ENCODE measurements around the gene AKAP13. TPM values are rescaled to one million over a fixed set of nuclear protein-coding genes. Genes with fewer than 3 reads are reported as not detected.
"Not testable (repeated sequence)": the region's sequence is repeated elsewhere in the genome, so short reads cannot be mapped to it uniquely, and the experiment has no call there.

The AKAP13 gene
- polyA plus RNA-seq, 2 donors = 27.6 to 35.7 TPM

DNA sequence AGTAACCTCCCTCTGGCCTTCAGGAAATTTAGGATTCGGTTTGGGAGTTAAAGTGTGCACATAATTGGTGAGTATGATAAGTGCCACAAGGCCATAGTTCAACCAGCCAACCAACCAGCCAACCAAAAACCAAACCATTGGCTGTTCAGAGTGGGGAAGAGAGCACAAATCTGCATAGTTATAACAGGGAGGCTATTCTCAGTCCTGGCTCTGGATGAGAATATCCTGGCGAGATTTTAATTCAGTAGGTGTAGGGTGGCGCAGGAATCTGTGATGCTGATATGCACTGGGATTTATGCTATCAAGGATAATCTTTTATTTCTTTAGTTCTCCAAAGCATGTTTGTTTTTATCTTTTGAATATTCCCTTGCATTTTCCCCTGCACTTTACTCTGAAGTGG is 49.1 kb downstream of the AKAP13 start:
- Histone ChIP-seq H3K4me3 (ENCODE audit: low read depth in 1 of 2, low read length in 2 of 2) (no peak overlapping the region), H3K4me1 (ENCODE audit: control insufficient read depth in 2 of 2, insufficient read depth in 2 of 2, low read length in 1 of 2) (no peaks in the 10 kb centered on the region), H3K27me3 (ENCODE audit: control insufficient read depth in 1 of 2, insufficient read depth in 2 of 2, low read length in 2 of 2) (no peaks in the 10 kb centered on the region), H3K9me3 (ENCODE audit: control insufficient read depth in 2 of 2, insufficient read depth in 1 of 2, low read depth in 1 of 2, low read length in 1 of 2) (no peaks in the 10 kb centered on the region), H3K27ac (ENCODE audit: low read depth in 2 of 2, low read length in 1 of 2) (no peak overlapping the region), H3K36me3 (ENCODE audit: control insufficient read depth in 2 of 2, insufficient read depth in 2 of 2, low read length in 1 of 2) (no peaks in the 10 kb centered on the region)
- whole genome bisulfite sequencing, 2 donors = 92 to 99% methylated on average over 3 of the region's 3 CpGs

DNA sequence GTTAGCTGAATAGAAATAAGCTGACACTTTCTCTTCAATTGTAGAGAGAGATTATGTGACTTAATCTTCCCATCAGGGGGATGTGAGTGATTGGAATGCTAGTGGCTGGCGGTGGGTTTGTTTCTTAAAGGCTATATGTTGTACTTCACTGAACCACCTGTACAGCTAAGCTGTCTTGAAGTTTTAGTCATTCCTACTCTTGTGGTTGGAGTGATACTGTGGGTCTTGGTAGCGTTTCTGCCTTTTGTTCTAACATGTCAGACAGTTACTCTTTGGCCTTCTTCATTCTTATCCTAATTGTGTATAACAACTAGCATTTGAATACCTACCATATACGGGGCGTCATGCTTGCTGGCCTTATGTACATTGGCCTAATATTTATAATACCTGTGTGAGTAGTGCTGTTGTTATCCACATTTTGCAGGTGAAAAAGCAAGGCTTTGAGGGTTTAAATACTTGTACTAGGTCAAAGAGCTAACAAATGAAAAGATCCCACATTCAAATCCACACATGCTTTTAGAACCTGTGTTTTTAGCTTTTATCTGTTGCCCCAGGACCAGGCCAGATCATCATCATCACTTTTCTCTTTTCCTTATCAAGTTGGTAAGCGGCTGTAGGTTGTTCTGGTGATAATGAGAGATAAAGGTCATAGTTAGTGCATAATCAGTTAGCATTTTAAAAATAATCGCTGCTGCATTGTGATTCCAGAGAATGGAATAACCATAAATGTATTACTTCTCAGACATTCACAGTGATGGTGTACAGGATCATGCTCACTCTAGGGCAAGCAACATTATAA is 50.2 kb downstream of the AKAP13 start:
- H3K27ac ChIP-seq (ENCODE audit: low read depth in 2 of 2, low read length in 1 of 2) = no peak overlapping the region
- no peaks in the 10 kb centered on the region for H3K27me3 ChIP-seq (ENCODE audit: control insufficient read depth in 1 of 2, insufficient read depth in 2 of 2, low read length in 2 of 2)
- no peak overlapping the region for H3K4me3 ChIP-seq (ENCODE audit: low read depth in 1 of 2, low read length in 2 of 2)
- no peaks in the 10 kb centered on the region for H3K9me3 ChIP-seq (ENCODE audit: control insufficient read depth in 2 of 2, insufficient read depth in 1 of 2, low read depth in 1 of 2, low read length in 1 of 2)
- no peaks in the 10 kb centered on the region for H3K4me1 ChIP-seq (ENCODE audit: control insufficient read depth in 2 of 2, insufficient read depth in 2 of 2, low read length in 1 of 2)
- 85 to 88% methylated on average over 6 of the region's 6 CpGs for WGBS, 2 donors
- no peaks in the 10 kb centered on the region for H3K36me3 ChIP-seq (ENCODE audit: control insufficient read depth in 2 of 2, insufficient read depth in 2 of 2, low read length in 1 of 2)

DNA sequence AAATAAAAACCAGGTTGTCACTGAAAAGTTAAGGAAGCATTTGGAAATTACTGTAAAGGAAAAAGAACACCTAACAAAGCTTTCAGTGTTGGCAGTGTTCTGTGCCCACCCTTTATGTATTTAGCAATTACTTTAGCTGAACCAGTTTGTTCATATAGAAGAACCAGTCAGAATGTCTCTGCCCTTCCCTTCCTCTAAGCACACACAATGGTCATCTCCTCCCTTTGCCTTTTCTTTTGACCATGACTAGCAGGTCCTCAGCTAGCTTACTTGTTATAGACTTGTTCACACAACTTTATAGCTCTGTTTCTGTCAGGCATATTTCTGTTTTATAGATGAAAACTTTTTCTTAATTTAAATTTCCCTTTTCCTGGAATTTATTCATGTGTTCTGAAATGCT is 59.6 kb downstream of the AKAP13 start:
- Histone ChIP-seq H3K9me3 (ENCODE audit: control insufficient read depth in 2 of 2, insufficient read depth in 1 of 2, low read depth in 1 of 2, low read length in 1 of 2) (no peaks in the 10 kb centered on the region), H3K36me3 (ENCODE audit: control insufficient read depth in 2 of 2, insufficient read depth in 2 of 2, low read length in 1 of 2) (no peaks in the 10 kb centered on the region), H3K4me1 (ENCODE audit: control insufficient read depth in 2 of 2, insufficient read depth in 2 of 2, low read length in 1 of 2) (no peaks in the 10 kb centered on the region), H3K27ac (ENCODE audit: low read depth in 2 of 2, low read length in 1 of 2) (no peak overlapping the region), H3K4me3 (ENCODE audit: low read depth in 1 of 2, low read length in 2 of 2) (no peak overlapping the region), H3K27me3 (ENCODE audit: control insufficient read depth in 1 of 2, insufficient read depth in 2 of 2, low read length in 2 of 2) (no peaks in the 10 kb centered on the region)

DNA sequence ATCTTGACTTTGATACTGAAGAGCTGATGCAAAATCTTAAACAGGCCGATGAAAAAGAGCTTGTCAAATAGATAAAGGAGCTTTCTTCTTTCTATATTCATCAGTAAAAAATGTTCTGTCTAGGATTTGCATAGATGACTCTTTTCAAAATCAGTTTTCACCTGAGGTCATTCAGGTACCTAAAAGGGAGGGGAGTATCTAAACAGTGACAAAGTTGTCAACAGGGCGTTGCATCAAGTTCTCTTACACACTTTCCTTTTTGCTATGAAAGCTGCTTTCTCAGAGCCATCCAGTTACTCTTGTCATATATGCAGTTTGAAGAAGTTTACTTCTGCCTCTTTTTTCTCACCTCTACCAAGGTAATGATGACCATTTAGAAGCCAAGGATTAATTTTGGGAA is 60.0 kb downstream of the AKAP13 start:
- Histone ChIP-seq H3K4me1 (ENCODE audit: control insufficient read depth in 2 of 2, insufficient read depth in 2 of 2, low read length in 1 of 2) (no peaks in the 10 kb centered on the region), H3K36me3 (ENCODE audit: control insufficient read depth in 2 of 2, insufficient read depth in 2 of 2, low read length in 1 of 2) (no peaks in the 10 kb centered on the region), H3K27me3 (ENCODE audit: control insufficient read depth in 1 of 2, insufficient read depth in 2 of 2, low read length in 2 of 2) (no peaks in the 10 kb centered on the region), H3K27ac (ENCODE audit: low read depth in 2 of 2, low read length in 1 of 2) (no peak overlapping the region), H3K4me3 (ENCODE audit: low read depth in 1 of 2, low read length in 2 of 2) (no peak overlapping the region), H3K9me3 (ENCODE audit: control insufficient read depth in 2 of 2, insufficient read depth in 1 of 2, low read depth in 1 of 2, low read length in 1 of 2) (no peaks in the 10 kb centered on the region)
- 64 to 67% methylated on average over 2 of the region's 2 CpGs for WGBS, 2 donors

DNA sequence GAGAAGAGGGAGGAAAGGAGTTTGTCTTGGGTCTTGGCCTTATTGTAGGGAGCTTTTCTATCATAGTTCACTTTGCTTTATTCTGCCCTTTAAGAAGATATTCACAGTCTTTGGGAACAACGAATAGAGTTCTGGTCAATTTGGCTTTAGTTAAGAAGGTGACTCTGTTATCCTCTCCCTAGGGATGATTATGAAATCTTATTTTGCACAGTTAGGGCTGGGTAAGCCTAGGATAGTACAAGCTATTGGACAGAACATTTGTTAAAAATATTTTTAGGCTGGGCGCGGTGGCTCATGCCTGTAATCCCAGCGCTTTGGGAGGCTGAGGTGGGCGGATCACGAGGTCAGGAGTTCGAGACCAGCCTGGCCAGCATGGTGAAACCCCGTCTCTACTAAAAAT is 61.5 kb downstream of the AKAP13 start:
- H3K4me3 ChIP-seq (ENCODE audit: low read depth in 1 of 2, low read length in 2 of 2); H3K4me1 ChIP-seq (ENCODE audit: control insufficient read depth in 2 of 2, insufficient read depth in 2 of 2, low read length in 1 of 2); H3K9me3 ChIP-seq (ENCODE audit: control insufficient read depth in 2 of 2, insufficient read depth in 1 of 2, low read depth in 1 of 2, low read length in 1 of 2); H3K27ac ChIP-seq (ENCODE audit: low read depth in 2 of 2, low read length in 1 of 2); H3K27me3 ChIP-seq (ENCODE audit: control insufficient read depth in 1 of 2, insufficient read depth in 2 of 2, low read length in 2 of 2); H3K36me3 ChIP-seq (ENCODE audit: control insufficient read depth in 2 of 2, insufficient read depth in 2 of 2, low read length in 1 of 2): not testable (repeated sequence)
- 87 to 89% methylated on average over 6 to 7 of the region's 8 CpGs for WGBS, 2 donors

DNA sequence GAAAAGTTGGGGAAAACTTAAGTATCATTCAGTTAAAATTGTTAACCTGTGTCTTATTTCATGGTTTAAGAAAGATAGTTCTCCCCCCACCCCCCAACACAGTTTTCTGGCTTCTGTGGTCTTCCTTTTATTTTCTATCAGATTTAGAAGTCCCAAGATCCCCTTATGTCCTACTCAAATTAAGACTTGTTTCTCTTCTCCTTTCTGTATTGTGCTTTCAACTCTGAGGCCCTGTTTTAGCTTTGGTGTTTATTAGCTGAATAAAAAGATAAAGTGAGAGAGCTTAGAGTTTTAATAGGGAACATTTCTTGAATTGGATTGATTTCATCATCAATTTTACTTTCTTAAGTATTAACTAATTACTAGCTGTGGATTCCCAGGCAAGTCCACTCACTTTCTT is 62.6 kb downstream of the AKAP13 start:
- Histone ChIP-seq H3K27ac (ENCODE audit: low read depth in 2 of 2, low read length in 1 of 2) (no peak overlapping the region), H3K4me1 (ENCODE audit: control insufficient read depth in 2 of 2, insufficient read depth in 2 of 2, low read length in 1 of 2) (no peaks in the 10 kb centered on the region), H3K27me3 (ENCODE audit: control insufficient read depth in 1 of 2, insufficient read depth in 2 of 2, low read length in 2 of 2) (no peaks in the 10 kb centered on the region), H3K9me3 (ENCODE audit: control insufficient read depth in 2 of 2, insufficient read depth in 1 of 2, low read depth in 1 of 2, low read length in 1 of 2) (no peaks in the 10 kb centered on the region), H3K36me3 (ENCODE audit: control insufficient read depth in 2 of 2, insufficient read depth in 2 of 2, low read length in 1 of 2) (no peaks in the 10 kb centered on the region), H3K4me3 (ENCODE audit: low read depth in 1 of 2, low read length in 2 of 2) (no peak overlapping the region)

DNA sequence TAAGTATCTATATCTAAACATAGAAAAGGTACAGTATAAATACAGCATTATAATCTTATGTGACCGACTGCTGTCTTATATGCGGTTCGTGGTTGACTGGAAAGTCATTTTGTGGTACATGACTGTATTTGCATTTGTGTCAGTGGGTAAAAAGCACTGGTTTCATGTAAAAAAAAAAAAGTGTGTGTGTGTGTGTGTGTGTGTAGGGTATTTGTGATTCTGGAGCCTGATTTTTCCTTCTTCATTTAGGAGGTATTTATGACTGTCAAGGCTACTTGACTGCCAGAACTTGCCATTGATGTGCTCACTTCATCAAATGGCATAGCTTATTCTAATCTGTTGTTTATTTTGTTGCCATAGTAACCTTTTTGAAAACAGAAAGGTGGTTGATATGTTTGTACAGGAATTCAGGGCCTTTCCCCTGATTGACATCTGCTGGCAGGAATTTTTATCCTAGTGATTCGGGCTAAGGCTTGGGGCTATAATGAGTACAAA is 63.2 kb downstream of the AKAP13 start:
- Histone ChIP-seq H3K27me3 (ENCODE audit: control insufficient read depth in 1 of 2, insufficient read depth in 2 of 2, low read length in 2 of 2) (no peaks in the 10 kb centered on the region), H3K4me1 (ENCODE audit: control insufficient read depth in 2 of 2, insufficient read depth in 2 of 2, low read length in 1 of 2) (no peaks in the 10 kb centered on the region), H3K4me3 (ENCODE audit: low read depth in 1 of 2, low read length in 2 of 2) (no peak overlapping the region), H3K9me3 (ENCODE audit: control insufficient read depth in 2 of 2, insufficient read depth in 1 of 2, low read depth in 1 of 2, low read length in 1 of 2) (no peaks in the 10 kb centered on the region), H3K36me3 (ENCODE audit: control insufficient read depth in 2 of 2, insufficient read depth in 2 of 2, low read length in 1 of 2) (no peaks in the 10 kb centered on the region), H3K27ac (ENCODE audit: low read depth in 2 of 2, low read length in 1 of 2) (no peak overlapping the region)
- WGBS, 2 donors = 33 to 39% methylated on average over 4 of the region's 4 CpGs

DNA sequence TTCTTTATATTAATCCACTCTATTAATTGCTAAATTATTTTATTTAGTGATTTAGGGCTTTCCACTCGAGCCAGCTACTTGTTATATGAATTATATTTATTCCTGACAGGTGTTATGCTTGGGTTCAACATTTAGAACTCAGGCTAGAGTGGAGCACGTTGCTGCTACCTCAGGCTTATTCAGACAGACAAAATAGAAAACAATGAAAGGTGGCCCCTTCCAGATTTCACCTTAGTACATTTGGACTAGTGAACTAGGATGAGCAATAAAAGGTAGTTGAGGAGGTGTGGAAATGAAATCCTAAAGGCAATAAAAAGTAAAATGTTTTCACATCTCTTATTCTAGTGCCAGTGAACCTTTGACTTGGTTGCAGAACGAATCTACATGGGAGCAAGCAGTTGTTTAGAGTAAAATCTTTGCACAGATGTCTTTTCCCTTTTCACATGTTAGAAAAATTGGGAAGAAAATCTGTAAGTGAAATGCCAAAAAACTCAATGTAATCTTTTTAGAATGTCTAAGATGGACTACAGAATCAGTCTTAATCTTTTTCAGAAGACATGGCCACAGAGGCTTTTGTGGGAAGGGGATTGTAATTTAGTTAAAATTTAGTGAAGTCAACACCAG is 63.8 kb downstream of the AKAP13 start:
- no peaks in the 10 kb centered on the region for H3K4me1 ChIP-seq (ENCODE audit: control insufficient read depth in 2 of 2, insufficient read depth in 2 of 2, low read length in 1 of 2)
- no peaks in the 10 kb centered on the region for H3K9me3 ChIP-seq (ENCODE audit: control insufficient read depth in 2 of 2, insufficient read depth in 1 of 2, low read depth in 1 of 2, low read length in 1 of 2)
- no peaks in the 10 kb centered on the region for H3K36me3 ChIP-seq (ENCODE audit: control insufficient read depth in 2 of 2, insufficient read depth in 2 of 2, low read length in 1 of 2)
- H3K27me3 ChIP-seq (ENCODE audit: control insufficient read depth in 1 of 2, insufficient read depth in 2 of 2, low read length in 2 of 2) = no peaks in the 10 kb centered on the region
- no peak overlapping the region for H3K27ac ChIP-seq (ENCODE audit: low read depth in 2 of 2, low read length in 1 of 2)
- WGBS, 2 donors = 23 to 24% methylated on average over 3 of the region's 3 CpGs
- no peak overlapping the region for H3K4me3 ChIP-seq (ENCODE audit: low read depth in 1 of 2, low read length in 2 of 2)

DNA sequence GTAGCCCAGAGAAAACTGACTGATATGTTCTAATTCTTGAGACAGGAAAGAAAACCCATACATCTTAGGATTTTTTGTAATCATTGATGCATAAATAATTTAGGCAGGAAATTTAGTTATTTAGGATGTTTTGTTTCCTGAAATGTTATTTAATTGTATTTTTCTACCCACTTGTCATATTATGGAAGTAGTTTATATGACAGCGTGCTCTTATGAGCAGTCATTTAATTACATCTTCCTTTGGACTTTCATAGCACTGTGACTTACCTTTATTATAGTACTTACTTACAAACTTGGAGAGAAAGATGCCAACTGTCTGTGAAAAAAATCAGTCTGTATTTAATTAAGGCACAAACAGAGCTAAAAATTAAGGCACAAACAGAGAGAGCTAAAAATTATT is 65.0 kb downstream of the AKAP13 start:
- Histone ChIP-seq H3K27ac (ENCODE audit: low read depth in 2 of 2, low read length in 1 of 2) (no peak overlapping the region), H3K27me3 (ENCODE audit: control insufficient read depth in 1 of 2, insufficient read depth in 2 of 2, low read length in 2 of 2) (no peaks in the 10 kb centered on the region), H3K4me3 (ENCODE audit: low read depth in 1 of 2, low read length in 2 of 2) (no peak overlapping the region), H3K9me3 (ENCODE audit: control insufficient read depth in 2 of 2, insufficient read depth in 1 of 2, low read depth in 1 of 2, low read length in 1 of 2) (no peaks in the 10 kb centered on the region), H3K36me3 (ENCODE audit: control insufficient read depth in 2 of 2, insufficient read depth in 2 of 2, low read length in 1 of 2) (no peaks in the 10 kb centered on the region), H3K4me1 (ENCODE audit: control insufficient read depth in 2 of 2, insufficient read depth in 2 of 2, low read length in 1 of 2) (no peaks in the 10 kb centered on the region)
- WGBS, 2 donors = 88 to 92% methylated on average over 1 of the region's 1 CpG

All from esophagus (tissue), 2 donors.